ENCODE measurements around the gene STIM2.

DNA sequence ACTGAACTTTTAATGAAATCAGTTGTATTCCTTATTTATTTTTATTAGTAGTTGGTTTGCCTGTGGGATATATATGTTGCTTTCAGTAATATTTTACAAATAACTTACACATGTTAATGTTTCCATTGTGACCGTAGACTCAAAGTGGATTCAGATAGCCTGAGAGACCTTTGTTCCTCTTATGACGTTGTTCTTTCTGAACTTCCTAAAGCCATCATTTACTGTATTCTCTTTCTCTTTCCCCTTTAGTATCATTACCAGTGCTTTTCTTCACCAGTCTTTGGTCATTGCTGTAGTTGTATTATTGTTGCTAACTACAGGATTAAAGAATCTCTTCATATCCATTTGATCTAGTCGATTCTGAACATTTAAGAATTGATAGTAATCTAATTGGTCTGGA, 4.3 kb downstream of the STIM2 start:
- TF ChIP-seq, protein P1, sequence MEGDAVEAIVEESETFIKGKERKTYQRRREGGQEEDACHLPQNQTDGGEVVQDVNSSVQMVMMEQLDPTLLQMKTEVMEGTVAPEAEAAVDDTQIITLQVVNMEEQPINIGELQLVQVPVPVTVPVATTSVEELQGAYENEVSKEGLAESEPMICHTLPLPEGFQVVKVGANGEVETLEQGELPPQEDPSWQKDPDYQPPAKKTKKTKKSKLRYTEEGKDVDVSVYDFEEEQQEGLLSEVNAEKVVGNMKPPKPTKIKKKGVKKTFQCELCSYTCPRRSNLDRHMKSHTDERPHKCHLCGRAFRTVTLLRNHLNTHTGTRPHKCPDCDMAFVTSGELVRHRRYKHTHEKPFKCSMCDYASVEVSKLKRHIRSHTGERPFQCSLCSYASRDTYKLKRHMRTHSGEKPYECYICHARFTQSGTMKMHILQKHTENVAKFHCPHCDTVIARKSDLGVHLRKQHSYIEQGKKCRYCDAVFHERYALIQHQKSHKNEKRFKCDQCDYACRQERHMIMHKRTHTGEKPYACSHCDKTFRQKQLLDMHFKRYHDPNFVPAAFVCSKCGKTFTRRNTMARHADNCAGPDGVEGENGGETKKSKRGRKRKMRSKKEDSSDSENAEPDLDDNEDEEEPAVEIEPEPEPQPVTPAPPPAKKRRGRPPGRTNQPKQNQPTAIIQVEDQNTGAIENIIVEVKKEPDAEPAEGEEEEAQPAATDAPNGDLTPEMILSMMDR (IDR thresholded peaks at IDR 0.05 in 2 of 3, conservative IDR thresholded peaks at IDR 0.05 in 1 of 3; ENCODE audit: control insufficient read depth in 2 of 3, extremely low read depth in 1 of 3, insufficient read depth in 1 of 3, low read depth in 3 of 3, low read length in 3 of 3), result no peak
- TF ChIP-seq BCL11A (IDR thresholded peaks at IDR 0.05; ENCODE audit: low read depth, low read length) (no peak), GABPA (IDR thresholded peaks at IDR 0.05; ENCODE audit: low read depth) (no peak), TAF1 (IDR thresholded peaks at IDR 0.05; ENCODE audit: borderline replicate concordance, low read depth, low read length) (no peak), HDAC6 (IDR thresholded peaks at IDR 0.05; ENCODE audit: unreplicated experiment) (no peak), POLR2AphosphoS5 (IDR thresholded peaks at IDR 0.05; ENCODE audit: low read length) (no peak), SIN3A (IDR thresholded peaks at IDR 0.05; ENCODE audit: low read depth, low read length) (no peak), RUNX3 (IDR thresholded peaks at IDR 0.05; ENCODE audit: low read length) (no peak), YBX1 (IDR thresholded peaks at IDR 0.05) (no peak), TARDBP (IDR thresholded peaks at IDR 0.05; ENCODE audit: borderline replicate concordance) (no peak)

Data from GM12878 (cell line).